Panc1 (cell line): ENCODE measurements around the gene MBLAC2.

Source experiments
- POLR2AphosphoS5 ChIP-seq: IDR thresholded peaks from 2 replicates; pipeline ENCODE4 v1.6.1; 2012; ENCODE audit warnings: mild to moderate bottlenecking, low read depth, low read length, moderate library complexity
- SIN3A ChIP-seq: IDR thresholded peaks from 2 replicates; pipeline ENCODE4 v1.6.1; 2012; ENCODE audit warnings: low read depth, mild to moderate bottlenecking, low read length, moderate library complexity, borderline replicate concordance; ENCODE audit not compliant: insufficient read depth
- TCF7L2 ChIP-seq: IDR thresholded peaks from 2 replicates; pipeline ENCODE4 v1.6.1; 2011; ENCODE audit warnings: mild to moderate bottlenecking, low read depth, low read length, inconsistent platforms
- TF ChIP-seq, protein P1 (sequence below): fragments of 450-650 bp; IDR thresholded peaks from 2 replicates; pipeline ENCODE4 v1.5.1; 2017; ENCODE audit warnings: mild to moderate bottlenecking
- TF ChIP-seq, protein P2 (sequence below), 2 experiments: IDR thresholded peaks; 2 replicates each; pipeline ENCODE4 v1.6.1; 2011 to 2012; ENCODE audit warnings: low read depth in 2 of 2, control low read depth in 1 of 2, low read length in 1 of 2, mild to moderate bottlenecking in 1 of 2, moderate library complexity in 1 of 2; ENCODE audit not compliant: insufficient read depth in 1 of 2

DNA sequence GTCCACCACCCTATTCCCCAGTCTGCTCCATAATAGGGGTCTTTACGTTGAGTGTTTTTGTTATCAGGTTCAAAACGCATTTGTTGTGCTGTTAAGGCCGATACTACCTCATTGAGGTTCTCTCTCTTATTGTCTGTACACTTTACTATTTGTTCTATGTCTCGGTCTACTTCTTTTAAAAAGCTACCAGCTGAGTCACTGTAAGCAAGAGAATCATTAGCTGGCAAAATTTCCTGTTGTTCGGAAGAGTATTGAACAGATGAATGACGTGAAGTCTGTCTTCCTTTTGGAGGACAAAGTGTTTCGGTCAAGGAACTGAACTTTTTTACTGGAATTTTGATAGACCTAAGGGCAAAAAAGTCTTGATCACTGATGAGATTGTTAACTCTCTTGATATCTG lies 44.5 kb upstream of the MBLAC2 start:
- TF ChIP-seq POLR2AphosphoS5 (no peak), TCF7L2 (no peak), SIN3A (no peak)
- TF ChIP-seq, protein P1, sequence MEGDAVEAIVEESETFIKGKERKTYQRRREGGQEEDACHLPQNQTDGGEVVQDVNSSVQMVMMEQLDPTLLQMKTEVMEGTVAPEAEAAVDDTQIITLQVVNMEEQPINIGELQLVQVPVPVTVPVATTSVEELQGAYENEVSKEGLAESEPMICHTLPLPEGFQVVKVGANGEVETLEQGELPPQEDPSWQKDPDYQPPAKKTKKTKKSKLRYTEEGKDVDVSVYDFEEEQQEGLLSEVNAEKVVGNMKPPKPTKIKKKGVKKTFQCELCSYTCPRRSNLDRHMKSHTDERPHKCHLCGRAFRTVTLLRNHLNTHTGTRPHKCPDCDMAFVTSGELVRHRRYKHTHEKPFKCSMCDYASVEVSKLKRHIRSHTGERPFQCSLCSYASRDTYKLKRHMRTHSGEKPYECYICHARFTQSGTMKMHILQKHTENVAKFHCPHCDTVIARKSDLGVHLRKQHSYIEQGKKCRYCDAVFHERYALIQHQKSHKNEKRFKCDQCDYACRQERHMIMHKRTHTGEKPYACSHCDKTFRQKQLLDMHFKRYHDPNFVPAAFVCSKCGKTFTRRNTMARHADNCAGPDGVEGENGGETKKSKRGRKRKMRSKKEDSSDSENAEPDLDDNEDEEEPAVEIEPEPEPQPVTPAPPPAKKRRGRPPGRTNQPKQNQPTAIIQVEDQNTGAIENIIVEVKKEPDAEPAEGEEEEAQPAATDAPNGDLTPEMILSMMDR = no peak
- TF ChIP-seq, protein P2, sequence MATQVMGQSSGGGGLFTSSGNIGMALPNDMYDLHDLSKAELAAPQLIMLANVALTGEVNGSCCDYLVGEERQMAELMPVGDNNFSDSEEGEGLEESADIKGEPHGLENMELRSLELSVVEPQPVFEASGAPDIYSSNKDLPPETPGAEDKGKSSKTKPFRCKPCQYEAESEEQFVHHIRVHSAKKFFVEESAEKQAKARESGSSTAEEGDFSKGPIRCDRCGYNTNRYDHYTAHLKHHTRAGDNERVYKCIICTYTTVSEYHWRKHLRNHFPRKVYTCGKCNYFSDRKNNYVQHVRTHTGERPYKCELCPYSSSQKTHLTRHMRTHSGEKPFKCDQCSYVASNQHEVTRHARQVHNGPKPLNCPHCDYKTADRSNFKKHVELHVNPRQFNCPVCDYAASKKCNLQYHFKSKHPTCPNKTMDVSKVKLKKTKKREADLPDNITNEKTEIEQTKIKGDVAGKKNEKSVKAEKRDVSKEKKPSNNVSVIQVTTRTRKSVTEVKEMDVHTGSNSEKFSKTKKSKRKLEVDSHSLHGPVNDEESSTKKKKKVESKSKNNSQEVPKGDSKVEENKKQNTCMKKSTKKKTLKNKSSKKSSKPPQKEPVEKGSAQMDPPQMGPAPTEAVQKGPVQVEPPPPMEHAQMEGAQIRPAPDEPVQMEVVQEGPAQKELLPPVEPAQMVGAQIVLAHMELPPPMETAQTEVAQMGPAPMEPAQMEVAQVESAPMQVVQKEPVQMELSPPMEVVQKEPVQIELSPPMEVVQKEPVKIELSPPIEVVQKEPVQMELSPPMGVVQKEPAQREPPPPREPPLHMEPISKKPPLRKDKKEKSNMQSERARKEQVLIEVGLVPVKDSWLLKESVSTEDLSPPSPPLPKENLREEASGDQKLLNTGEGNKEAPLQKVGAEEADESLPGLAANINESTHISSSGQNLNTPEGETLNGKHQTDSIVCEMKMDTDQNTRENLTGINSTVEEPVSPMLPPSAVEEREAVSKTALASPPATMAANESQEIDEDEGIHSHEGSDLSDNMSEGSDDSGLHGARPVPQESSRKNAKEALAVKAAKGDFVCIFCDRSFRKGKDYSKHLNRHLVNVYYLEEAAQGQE (IDR thresholded peaks at IDR 0.05; ENCODE audit: insufficient read depth in 1 of 2, low read depth in 2 of 2, low read length in 1 of 2) = no peak
